ENCODE results near the gene DSC1.

Gene DSC1

GRCh38 chr18:31162825-31163435 is at the start of gene DSC1:
TSS of gene DSC1 (minus strand) at chr18:31162856. CDS start at chr18:31162594, 262 bp downstream.
- H3K4me1 ChIP-seq (ENCODE audit: control insufficient read depth in 1 of 2, insufficient read depth in 2 of 2, low read length in 2 of 2) = no peaks in the 10 kb centered on the region
- no peak within 1 kb of the TSS for H3K27ac ChIP-seq (ENCODE audit: low read depth, low read length)
- H3K9ac ChIP-seq (ENCODE audit: low read depth in 1 of 2, low read length in 2 of 2) = no peak within 1 kb of the TSS
- no peaks in the 10 kb centered on the region for H3K27me3 ChIP-seq (ENCODE audit: control insufficient read depth in 1 of 2, insufficient read depth in 2 of 2, low read length in 2 of 2)
- H3K4me3 ChIP-seq (ENCODE audit: low read depth in 1 of 2, low read length in 2 of 2) = no peak within 1 kb of the TSS
- no peaks in the 10 kb centered on the region for H3K36me3 ChIP-seq (ENCODE audit: control insufficient read depth in 1 of 2, insufficient read depth in 2 of 2, low read length in 2 of 2)
- no peaks in the 10 kb centered on the region for H3K9me3 ChIP-seq (ENCODE audit: control insufficient read depth in 1 of 2, low read length in 2 of 2)

GRCh38 chr18:31211047-31211446 is 48.4 kb upstream of the DSC1 start:
- Histone ChIP-seq H3K9ac (ENCODE audit: low read depth in 1 of 2, low read length in 2 of 2) (no peak overlapping the region), H3K4me1 (ENCODE audit: control insufficient read depth in 1 of 2, insufficient read depth in 2 of 2, low read length in 2 of 2) (peaks cover 14 to 47% of the 10 kb centered on the region in 2 donors), H3K27ac (ENCODE audit: low read depth, low read length) (no peak overlapping the region), H3K4me3 (ENCODE audit: low read depth in 1 of 2, low read length in 2 of 2) (no peak overlapping the region), H3K27me3 (ENCODE audit: control insufficient read depth in 1 of 2, insufficient read depth in 2 of 2, low read length in 2 of 2) (no peaks in the 10 kb centered on the region), H3K9me3 (ENCODE audit: control insufficient read depth in 1 of 2, low read length in 2 of 2) (no peaks in the 10 kb centered on the region), H3K36me3 (ENCODE audit: control insufficient read depth in 1 of 2, insufficient read depth in 2 of 2, low read length in 2 of 2) (no peaks in the 10 kb centered on the region)

- no peak overlapping the region for H3K27ac ChIP-seq (ENCODE audit: low read depth, low read length)
- no peak overlapping the region for H3K4me3 ChIP-seq (ENCODE audit: low read depth in 1 of 2, low read length in 2 of 2)
- no peaks in the 10 kb centered on the region for H3K36me3 ChIP-seq (ENCODE audit: control insufficient read depth in 1 of 2, insufficient read depth in 2 of 2, low read length in 2 of 2)
- no peak overlapping the region for H3K9ac ChIP-seq (ENCODE audit: low read depth in 1 of 2, low read length in 2 of 2)
- H3K9me3 ChIP-seq (ENCODE audit: control insufficient read depth in 1 of 2, low read length in 2 of 2) = no peaks in the 10 kb centered on the region
- H3K27me3 ChIP-seq (ENCODE audit: control insufficient read depth in 1 of 2, insufficient read depth in 2 of 2, low read length in 2 of 2) = no peaks in the 10 kb centered on the region
- peaks cover 23 to 57% of the 10 kb centered on the region in 2 donors for H3K4me1 ChIP-seq (ENCODE audit: control insufficient read depth in 1 of 2, insufficient read depth in 2 of 2, low read length in 2 of 2)
These were observed 46.4 kb upstream of the DSC1 start for GRCh38 chr18:31209041-31209440.

GRCh38 chr18:31207391-31207790 is 44.7 kb upstream of the DSC1 start:
- Histone ChIP-seq H3K9me3 (ENCODE audit: control insufficient read depth in 1 of 2, low read length in 2 of 2) (no peaks in the 10 kb centered on the region), H3K4me1 (ENCODE audit: control insufficient read depth in 1 of 2, insufficient read depth in 2 of 2, low read length in 2 of 2) (peaks cover 19 to 47% of the 10 kb centered on the region in 2 donors), H3K36me3 (ENCODE audit: control insufficient read depth in 1 of 2, insufficient read depth in 2 of 2, low read length in 2 of 2) (no peaks in the 10 kb centered on the region), H3K4me3 (ENCODE audit: low read depth in 1 of 2, low read length in 2 of 2) (peak overlapping the region; percentile 48 to 61), H3K27me3 (ENCODE audit: control insufficient read depth in 1 of 2, insufficient read depth in 2 of 2, low read length in 2 of 2) (no peaks in the 10 kb centered on the region), H3K9ac (ENCODE audit: low read depth in 1 of 2, low read length in 2 of 2) (peak overlapping the region in 1 of 2 donors; percentile 16), H3K27ac (ENCODE audit: low read depth, low read length) (peak overlapping the region; percentile 62)

- no peaks in the 10 kb centered on the region for H3K27me3 ChIP-seq (ENCODE audit: control insufficient read depth in 1 of 2, insufficient read depth in 2 of 2, low read length in 2 of 2)
- H3K4me1 ChIP-seq (ENCODE audit: control insufficient read depth in 1 of 2, insufficient read depth in 2 of 2, low read length in 2 of 2) = peaks cover 19 to 46% of the 10 kb centered on the region in 2 donors
- peak overlapping the region in 1 of 2 donors; percentile 49 for H3K9ac ChIP-seq (ENCODE audit: low read depth in 1 of 2, low read length in 2 of 2)
- H3K27ac ChIP-seq (ENCODE audit: low read depth, low read length) = peak overlapping the region; percentile 62
- no peaks in the 10 kb centered on the region for H3K36me3 ChIP-seq (ENCODE audit: control insufficient read depth in 1 of 2, insufficient read depth in 2 of 2, low read length in 2 of 2)
- H3K4me3 ChIP-seq (ENCODE audit: low read depth in 1 of 2, low read length in 2 of 2) = peak overlapping the region; percentile 53 to 61
- H3K9me3 ChIP-seq (ENCODE audit: control insufficient read depth in 1 of 2, low read length in 2 of 2) = no peaks in the 10 kb centered on the region
These were observed 44.2 kb upstream of the DSC1 start for GRCh38 chr18:31206787-31207381.

- no peaks in the 10 kb centered on the region for H3K9me3 ChIP-seq (ENCODE audit: control insufficient read depth in 1 of 2, low read length in 2 of 2)
- H3K9ac ChIP-seq (ENCODE audit: low read depth in 1 of 2, low read length in 2 of 2) = peak overlapping the region; percentile 19 to 49
- H3K4me3 ChIP-seq (ENCODE audit: low read depth in 1 of 2, low read length in 2 of 2) = peak overlapping the region; percentile 53 to 61
- H3K36me3 ChIP-seq (ENCODE audit: control insufficient read depth in 1 of 2, insufficient read depth in 2 of 2, low read length in 2 of 2) = no peaks in the 10 kb centered on the region
- peaks cover 17 to 38% of the 10 kb centered on the region in 2 donors for H3K4me1 ChIP-seq (ENCODE audit: control insufficient read depth in 1 of 2, insufficient read depth in 2 of 2, low read length in 2 of 2)
- no peaks in the 10 kb centered on the region for H3K27me3 ChIP-seq (ENCODE audit: control insufficient read depth in 1 of 2, insufficient read depth in 2 of 2, low read length in 2 of 2)
- peak overlapping the region; percentile 76 for H3K27ac ChIP-seq (ENCODE audit: low read depth, low read length)
These were observed 43.4 kb upstream of the DSC1 start for GRCh38 chr18:31206071-31206470.

GRCh38 chr18:31205273-31205672 is 42.6 kb upstream of the DSC1 start:
- Histone ChIP-seq H3K9me3 (ENCODE audit: control insufficient read depth in 1 of 2, low read length in 2 of 2) (no peaks in the 10 kb centered on the region), H3K9ac (ENCODE audit: low read depth in 1 of 2, low read length in 2 of 2) (peak overlapping the region; percentile 16 to 45), H3K4me3 (ENCODE audit: low read depth in 1 of 2, low read length in 2 of 2) (peak overlapping the region; percentile 53 to 64), H3K36me3 (ENCODE audit: control insufficient read depth in 1 of 2, insufficient read depth in 2 of 2, low read length in 2 of 2) (no peaks in the 10 kb centered on the region), H3K4me1 (ENCODE audit: control insufficient read depth in 1 of 2, insufficient read depth in 2 of 2, low read length in 2 of 2) (peaks cover 13 to 31% of the 10 kb centered on the region in 2 donors), H3K27ac (ENCODE audit: low read depth, low read length) (no peak overlapping the region), H3K27me3 (ENCODE audit: control insufficient read depth in 1 of 2, insufficient read depth in 2 of 2, low read length in 2 of 2) (no peaks in the 10 kb centered on the region)

- H3K9me3 ChIP-seq (ENCODE audit: control insufficient read depth in 1 of 2, low read length in 2 of 2) = no peaks in the 10 kb centered on the region
- no peaks in the 10 kb centered on the region for H3K36me3 ChIP-seq (ENCODE audit: control insufficient read depth in 1 of 2, insufficient read depth in 2 of 2, low read length in 2 of 2)
- H3K4me3 ChIP-seq (ENCODE audit: low read depth in 1 of 2, low read length in 2 of 2) = peak overlapping the region; percentile 53 to 64
- no peak overlapping the region for H3K27ac ChIP-seq (ENCODE audit: low read depth, low read length)
- H3K4me1 ChIP-seq (ENCODE audit: control insufficient read depth in 1 of 2, insufficient read depth in 2 of 2, low read length in 2 of 2) = peaks cover 13 to 31% of the 10 kb centered on the region in 2 donors
- no peaks in the 10 kb centered on the region for H3K27me3 ChIP-seq (ENCODE audit: control insufficient read depth in 1 of 2, insufficient read depth in 2 of 2, low read length in 2 of 2)
- peak overlapping the region; percentile 16 to 45 for H3K9ac ChIP-seq (ENCODE audit: low read depth in 1 of 2, low read length in 2 of 2)
These were observed 42.2 kb upstream of the DSC1 start for GRCh38 chr18:31204833-31205232.

GRCh38 chr18:31204166-31204565 is 41.5 kb upstream of the DSC1 start:
- no peaks in the 10 kb centered on the region for H3K9me3 ChIP-seq (ENCODE audit: control insufficient read depth in 1 of 2, low read length in 2 of 2)
- H3K4me1 ChIP-seq (ENCODE audit: control insufficient read depth in 1 of 2, insufficient read depth in 2 of 2, low read length in 2 of 2) = peaks cover 13 to 36% of the 10 kb centered on the region in 2 donors
- no peak overlapping the region for H3K27ac ChIP-seq (ENCODE audit: low read depth, low read length)
- peak overlapping the region in 1 of 2 donors; percentile 33 for H3K9ac ChIP-seq (ENCODE audit: low read depth in 1 of 2, low read length in 2 of 2)
- no peaks in the 10 kb centered on the region for H3K27me3 ChIP-seq (ENCODE audit: control insufficient read depth in 1 of 2, insufficient read depth in 2 of 2, low read length in 2 of 2)
- H3K36me3 ChIP-seq (ENCODE audit: control insufficient read depth in 1 of 2, insufficient read depth in 2 of 2, low read length in 2 of 2) = no peaks in the 10 kb centered on the region
- peak overlapping the region; percentile 52 to 64 for H3K4me3 ChIP-seq (ENCODE audit: low read depth in 1 of 2, low read length in 2 of 2)

- no peak overlapping the region for H3K27ac ChIP-seq (ENCODE audit: low read depth, low read length)
- peaks cover 13 to 36% of the 10 kb centered on the region in 2 donors for H3K4me1 ChIP-seq (ENCODE audit: control insufficient read depth in 1 of 2, insufficient read depth in 2 of 2, low read length in 2 of 2)
- no peaks in the 10 kb centered on the region for H3K27me3 ChIP-seq (ENCODE audit: control insufficient read depth in 1 of 2, insufficient read depth in 2 of 2, low read length in 2 of 2)
- H3K9ac ChIP-seq (ENCODE audit: low read depth in 1 of 2, low read length in 2 of 2) = peak overlapping the region; percentile 33 to 35
- peak overlapping the region; percentile 52 to 54 for H3K4me3 ChIP-seq (ENCODE audit: low read depth in 1 of 2, low read length in 2 of 2)
- no peaks in the 10 kb centered on the region for H3K36me3 ChIP-seq (ENCODE audit: control insufficient read depth in 1 of 2, insufficient read depth in 2 of 2, low read length in 2 of 2)
- H3K9me3 ChIP-seq (ENCODE audit: control insufficient read depth in 1 of 2, low read length in 2 of 2) = no peaks in the 10 kb centered on the region
These were observed 41.1 kb upstream of the DSC1 start for GRCh38 chr18:31203794-31204148.

Measured in duodenal mucosa (tissue), 2 donors.